ENCODE measurements around the gene TMEM174. TPM values are rescaled to one million over a fixed set of nuclear protein-coding genes. Genes with fewer than 3 reads are reported as not detected.

TMEM174 gene
- total and polyA plus RNA-seq, 2 donors from 2014 or later = 1.1 to 59.0 TPM

DNA sequence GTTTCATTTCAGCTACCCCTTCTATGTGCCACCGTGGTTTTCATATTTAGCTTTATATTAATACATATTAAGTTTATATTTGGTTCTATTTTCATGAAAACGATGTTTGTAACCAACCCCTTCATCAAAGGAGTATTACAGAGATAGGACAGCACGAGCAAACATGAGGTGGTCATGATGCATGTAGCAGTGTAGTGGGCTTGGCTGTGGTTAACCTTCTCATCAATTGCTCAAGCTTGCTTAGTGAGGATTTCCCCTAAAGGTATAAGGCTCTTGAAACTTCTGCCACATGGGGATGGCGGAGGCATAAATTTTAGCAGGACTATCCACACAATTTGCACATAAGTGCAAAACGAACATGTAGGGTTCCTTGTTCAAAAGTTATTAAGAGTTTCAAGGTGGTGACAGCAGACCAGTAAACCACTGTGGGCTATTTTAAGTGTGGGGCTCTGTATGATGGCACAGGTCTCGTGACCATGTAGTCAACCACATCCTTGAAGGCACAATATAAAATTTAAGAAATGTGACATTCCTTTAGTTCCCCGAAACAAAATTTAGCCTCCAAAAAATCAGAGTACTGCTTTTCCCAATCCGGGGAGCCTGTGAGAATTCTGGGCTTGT, 24.8 kb downstream of the TMEM174 start:
- no peak for FAIRE-seq
- Histone ChIP-seq H3K27me3 (ENCODE audit: control insufficient read depth, insufficient read depth, low read length) (no peaks in the 10 kb centered on the region), H3K27ac (ENCODE audit: low read depth in 2 of 2, low read length in 2 of 2) (no peak overlapping the region), H3K9ac (ENCODE audit: low read length in 3 of 3) (no peak overlapping the region), H3K4me3 (ENCODE audit: low read length in 3 of 3) (no peak overlapping the region), H3K4me1 (ENCODE audit: control insufficient read depth in 2 of 3, insufficient read depth in 2 of 3, low read depth in 1 of 3, low read length in 3 of 3) (no peaks in the 10 kb centered on the region), H3K36me3 (ENCODE audit: control insufficient read depth in 2 of 3, insufficient read depth in 3 of 3, low read length in 3 of 3) (no peaks in the 10 kb centered on the region), H3K9me3 (ENCODE audit: control insufficient read depth in 2 of 3, insufficient read depth in 1 of 3, low read length in 3 of 3) (no peaks in the 10 kb centered on the region)
- no peak for TF ChIP-seq CTCF (IDR thresholded peaks at IDR 0.05; ENCODE audit: borderline replicate concordance, extremely low read depth, insufficient read depth)
- intact Hi-C loops (cut with DNase I) = no loop called here
- no peak for DNase-seq

- DNase-seq (no peak), FAIRE-seq (no peak)
- Histone ChIP-seq H3K27ac (ENCODE audit: low read depth in 2 of 2, low read length in 2 of 2) (no peak overlapping the region), H3K4me1 (ENCODE audit: control insufficient read depth in 2 of 3, insufficient read depth in 2 of 3, low read depth in 1 of 3, low read length in 3 of 3) (no peaks in the 10 kb centered on the region), H3K9me3 (ENCODE audit: control insufficient read depth in 2 of 3, insufficient read depth in 1 of 3, low read length in 3 of 3) (no peaks in the 10 kb centered on the region), H3K4me3 (ENCODE audit: low read length in 3 of 3) (no peak overlapping the region), H3K36me3 (ENCODE audit: control insufficient read depth in 2 of 3, insufficient read depth in 3 of 3, low read length in 3 of 3) (no peaks in the 10 kb centered on the region), H3K27me3 (ENCODE audit: control insufficient read depth, insufficient read depth, low read length) (no peaks in the 10 kb centered on the region), H3K9ac (ENCODE audit: low read length in 3 of 3) (no peak overlapping the region)
- intact Hi-C loops (cut with DNase I) = no loop called here
- no peak for TF ChIP-seq CTCF (IDR thresholded peaks at IDR 0.05; ENCODE audit: borderline replicate concordance, extremely low read depth, insufficient read depth)
Measured at GRCh38 chr5:73198833-73199592, 26.0 kb downstream of the TMEM174 start.

DNA sequence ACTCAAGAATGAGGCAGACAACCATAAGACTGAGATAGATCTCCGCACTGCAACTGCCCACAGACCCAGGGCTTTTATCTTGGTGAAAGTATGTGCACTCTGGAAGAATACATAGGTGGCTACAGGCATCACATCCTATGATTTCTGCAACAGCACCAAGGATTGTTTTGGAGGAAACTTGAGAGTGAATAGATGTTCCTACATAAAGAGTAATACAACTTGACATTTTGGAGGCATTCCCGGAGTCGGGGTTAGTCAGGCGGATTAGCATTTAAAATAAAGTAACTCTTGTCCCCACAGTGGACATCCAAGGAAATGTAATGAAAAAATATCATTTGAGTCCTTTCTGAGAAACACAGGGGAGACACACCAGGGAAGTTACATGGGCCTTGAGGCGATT, 26.7 kb downstream of the TMEM174 start:
- no peak for TF ChIP-seq CTCF (IDR thresholded peaks at IDR 0.05; ENCODE audit: borderline replicate concordance, extremely low read depth, insufficient read depth)
- Histone ChIP-seq H3K27ac (ENCODE audit: low read depth in 2 of 2, low read length in 2 of 2) (no peak overlapping the region), H3K4me3 (ENCODE audit: low read length in 3 of 3) (no peak overlapping the region), H3K4me1 (ENCODE audit: control insufficient read depth in 2 of 3, insufficient read depth in 2 of 3, low read depth in 1 of 3, low read length in 3 of 3) (no peaks in the 10 kb centered on the region), H3K9ac (ENCODE audit: low read length in 3 of 3) (no peak overlapping the region), H3K36me3 (ENCODE audit: control insufficient read depth in 2 of 3, insufficient read depth in 3 of 3, low read length in 3 of 3) (no peaks in the 10 kb centered on the region), H3K27me3 (ENCODE audit: control insufficient read depth, insufficient read depth, low read length) (no peaks in the 10 kb centered on the region), H3K9me3 (ENCODE audit: control insufficient read depth in 2 of 3, insufficient read depth in 1 of 3, low read length in 3 of 3) (no peaks in the 10 kb centered on the region)
- DNase-seq (no peak), FAIRE-seq (no peak)
- intact Hi-C loops (cut with DNase I) = no loop called here

Measured in kidney (tissue), 14 donors.